Colonic mucosa (tissue), 4 donors: ENCODE data around the gene HLCS. TPM values are rescaled to one million over a fixed set of nuclear protein-coding genes. Genes with fewer than 3 reads are reported as not detected.

Source experiments
- DNase-seq: peaks from one replicate; pipeline ENCODE4 v3.0.0-alpha.2; 2020
- H3K27ac ChIP-seq: fragments of 200-600 bp; one replicate; pipeline ENCODE4 v1.8.0; 2021
- H3K27me3 ChIP-seq: fragments of 200-600 bp; one replicate; pipeline ENCODE4 v1.8.0; 2021
- H3K36me3 ChIP-seq: fragments of 200-600 bp; one replicate; pipeline ENCODE4 v1.8.0; 2021
- H3K4me1 ChIP-seq: fragments of 200-600 bp; one replicate; pipeline ENCODE4 v1.8.0; 2021; ENCODE audit warnings: mild to moderate bottlenecking
- H3K4me3 ChIP-seq: fragments of 200-600 bp; one replicate; pipeline ENCODE4 v1.8.0; 2021
- H3K9ac ChIP-seq, 2 donors: one replicate each; pipeline ENCODE4 v1.7.0; 2013; ENCODE audit warnings: control low read depth in 2 of 2, low read depth in 2 of 2, low read length in 2 of 2
- H3K9me3 ChIP-seq: fragments of 200-600 bp; one replicate; pipeline ENCODE4 v1.8.0; 2021
- CTCF ChIP-seq: fragments of 200-600 bp; IDR thresholded peaks from one replicate; pipeline ENCODE4 v1.8.0; 2022; ENCODE audit warnings: antibody characterized with exemption, mild to moderate bottlenecking
- intact Hi-C: fragments of 100-400 bp; cut with DNase I; formaldehyde crosslinking; loops from one replicate; pipeline ENCODE4 v1.14.1; 2022
- total RNA-seq, 2 donors: library from RNA; stranded (reverse); fragmentation: NEBNext Ultra II Directional in 1 of 2; extraction: Animal tissue kit (Norgen Biotek cat#: 25700) in 1 of 2; gene quantifications; one replicate each; pipeline ENCODE4 v1.2.1, GENCODE V29; 2021
- donor health status: healthy.
- donor health status: DM: no; HTN: no; CAD: no.
- donor health status: DM: no; HTN: no; CAD: no.

HLCS gene
- total RNA-seq, 2 donors from 2014 or later, result 10.8 to 11.4 TPM

- Histone ChIP-seq H3K9ac (no peak overlapping the region), H3K9me3 (no peaks in the 10 kb centered on the region), H3K36me3 (no peaks in the 10 kb centered on the region), H3K27me3 (peaks cover 99% of the 10 kb centered on the region), H3K4me1 (peaks cover 8% of the 10 kb centered on the region), H3K4me3 (peak overlapping the region; percentile 8), H3K27ac (no peak overlapping the region)
- no peak for TF ChIP-seq CTCF
- no peak for DNase-seq
- intact Hi-C loops, result no loop called here
Observed at GRCh38 chr21:36700971-36701755, 265.3 kb downstream of the HLCS start.

Other genes with a start within 250 kb of the HLCS start
- gene RIPPLY3, start 40.0 kb upstream of the HLCS start, total RNA-seq, result under 1 TPM in 1 of 2 donors, not detected in 1; 0.21 TPM
- gene PIGP, start 106.4 kb upstream of the HLCS start, total RNA-seq, result 10 to 100 TPM; 19.8 to 28.8 TPM
- gene TTC3, start 106.6 kb upstream of the HLCS start, total RNA-seq, result 100 to 1,000 TPM in 1 of 2 donors, 10 to 100 TPM in 1; 85.8 to 125 TPM